Measurements from ENCODE around the gene KIAA1958.

KIAA1958 gene

DNA sequence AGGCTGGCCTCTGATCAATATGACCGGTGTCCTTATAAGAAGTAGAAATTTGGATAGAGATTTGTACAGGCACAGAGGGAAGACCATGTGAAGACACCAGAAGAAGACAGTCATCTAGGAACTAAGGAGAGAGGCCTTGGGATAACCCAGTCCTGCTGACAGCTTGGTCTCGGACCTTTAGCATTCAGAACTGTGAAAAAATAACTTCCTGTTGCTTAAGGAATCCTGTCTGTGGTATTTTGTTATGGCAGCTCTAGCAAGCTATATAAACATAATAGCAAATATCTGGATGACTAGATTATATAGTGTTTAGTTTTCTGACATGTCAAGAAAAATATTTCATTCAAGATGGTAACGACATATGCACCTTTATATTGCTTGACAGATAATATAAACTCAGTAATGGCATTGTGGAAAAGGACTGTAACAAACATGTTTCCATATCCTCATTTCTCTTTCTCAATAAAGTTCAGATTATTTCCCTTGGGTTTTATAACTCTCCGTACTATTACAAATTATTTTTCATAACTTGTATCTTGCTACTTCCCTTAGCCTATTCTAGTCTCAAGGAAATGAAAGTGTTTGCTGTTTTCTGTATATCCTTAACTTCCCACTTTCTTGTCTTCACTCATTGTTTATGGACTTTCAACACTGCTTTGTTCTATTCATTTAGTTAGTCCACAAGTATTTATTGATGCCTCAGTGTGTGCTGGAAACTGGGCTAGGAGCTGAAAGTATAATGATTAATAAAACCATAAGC, 62.4 kb downstream of the KIAA1958 start:
- Histone ChIP-seq H3K27ac (ENCODE audit: low read depth, low read length) (no peak overlapping the region), H3K4me1 (ENCODE audit: insufficient read depth, low read length) (peaks cover 8% of the 10 kb centered on the region), H3K9me3 (ENCODE audit: low read length) (no peaks in the 10 kb centered on the region), H3K9ac (ENCODE audit: low read length) (no peak overlapping the region), H3K36me3 (ENCODE audit: insufficient read depth, low read length) (no peaks in the 10 kb centered on the region), H3K27me3 (ENCODE audit: control insufficient read depth in 1 of 2, insufficient read depth in 2 of 2, low read length in 2 of 2) (no peaks in the 10 kb centered on the region), H3K4me3 (ENCODE audit: low read depth in 1 of 2, low read length in 2 of 2) (no peak overlapping the region)

DNA sequence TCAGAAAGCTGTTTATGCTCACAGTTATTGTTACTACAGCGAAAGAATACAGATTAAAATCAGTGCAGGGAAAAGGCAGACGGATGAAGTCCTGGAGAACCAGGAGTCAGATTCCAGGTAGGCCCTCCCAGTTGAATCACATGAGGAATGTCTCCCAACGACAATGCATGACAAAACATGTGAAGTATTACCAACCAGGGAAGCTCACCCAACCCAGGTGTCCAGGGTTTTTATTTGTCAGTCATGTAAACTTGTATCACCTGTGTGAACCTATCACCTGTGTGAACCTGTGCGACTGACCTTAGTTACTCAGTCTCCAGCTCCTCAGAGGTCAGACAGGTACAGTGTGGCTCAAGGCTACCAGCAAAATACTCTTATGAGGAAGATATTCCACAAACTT, 63.9 kb downstream of the KIAA1958 start:
- Histone ChIP-seq H3K27me3 (ENCODE audit: control insufficient read depth in 1 of 2, insufficient read depth in 2 of 2, low read length in 2 of 2) (no peaks in the 10 kb centered on the region), H3K9ac (ENCODE audit: low read length) (no peak overlapping the region), H3K36me3 (ENCODE audit: insufficient read depth, low read length) (no peaks in the 10 kb centered on the region), H3K4me3 (ENCODE audit: low read depth in 1 of 2, low read length in 2 of 2) (no peak overlapping the region), H3K27ac (ENCODE audit: low read depth, low read length) (no peak overlapping the region), H3K4me1 (ENCODE audit: insufficient read depth, low read length) (peaks cover 8% of the 10 kb centered on the region), H3K9me3 (ENCODE audit: low read length) (no peaks in the 10 kb centered on the region)

DNA sequence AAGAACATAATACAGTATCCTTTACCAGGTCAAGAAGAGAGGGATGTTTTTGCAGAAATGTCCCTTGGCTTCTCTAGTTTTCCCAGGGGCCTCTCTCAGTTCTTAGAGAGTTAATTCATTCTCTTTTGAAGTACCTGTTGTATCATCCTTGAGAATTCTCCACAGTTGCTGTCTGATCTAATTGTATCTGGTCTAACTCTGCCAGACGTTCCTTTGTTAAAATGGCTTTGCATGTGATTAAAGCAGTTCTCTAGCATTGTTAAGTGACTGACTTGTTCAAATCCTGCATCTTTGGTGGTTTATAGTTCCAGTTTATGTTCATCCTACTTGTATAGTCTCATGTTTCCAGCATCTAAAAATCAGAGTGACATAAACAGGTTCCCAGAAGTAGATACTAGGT, 65.0 kb downstream of the KIAA1958 start:
- Histone ChIP-seq H3K4me1 (ENCODE audit: insufficient read depth, low read length) (peaks cover 8% of the 10 kb centered on the region), H3K27ac (ENCODE audit: low read depth, low read length) (no peak overlapping the region), H3K27me3 (ENCODE audit: control insufficient read depth in 1 of 2, insufficient read depth in 2 of 2, low read length in 2 of 2) (no peaks in the 10 kb centered on the region), H3K36me3 (ENCODE audit: insufficient read depth, low read length) (no peaks in the 10 kb centered on the region), H3K9me3 (ENCODE audit: low read length) (no peaks in the 10 kb centered on the region), H3K4me3 (ENCODE audit: low read depth in 1 of 2, low read length in 2 of 2) (no peak overlapping the region), H3K9ac (ENCODE audit: low read length) (no peak overlapping the region)

DNA sequence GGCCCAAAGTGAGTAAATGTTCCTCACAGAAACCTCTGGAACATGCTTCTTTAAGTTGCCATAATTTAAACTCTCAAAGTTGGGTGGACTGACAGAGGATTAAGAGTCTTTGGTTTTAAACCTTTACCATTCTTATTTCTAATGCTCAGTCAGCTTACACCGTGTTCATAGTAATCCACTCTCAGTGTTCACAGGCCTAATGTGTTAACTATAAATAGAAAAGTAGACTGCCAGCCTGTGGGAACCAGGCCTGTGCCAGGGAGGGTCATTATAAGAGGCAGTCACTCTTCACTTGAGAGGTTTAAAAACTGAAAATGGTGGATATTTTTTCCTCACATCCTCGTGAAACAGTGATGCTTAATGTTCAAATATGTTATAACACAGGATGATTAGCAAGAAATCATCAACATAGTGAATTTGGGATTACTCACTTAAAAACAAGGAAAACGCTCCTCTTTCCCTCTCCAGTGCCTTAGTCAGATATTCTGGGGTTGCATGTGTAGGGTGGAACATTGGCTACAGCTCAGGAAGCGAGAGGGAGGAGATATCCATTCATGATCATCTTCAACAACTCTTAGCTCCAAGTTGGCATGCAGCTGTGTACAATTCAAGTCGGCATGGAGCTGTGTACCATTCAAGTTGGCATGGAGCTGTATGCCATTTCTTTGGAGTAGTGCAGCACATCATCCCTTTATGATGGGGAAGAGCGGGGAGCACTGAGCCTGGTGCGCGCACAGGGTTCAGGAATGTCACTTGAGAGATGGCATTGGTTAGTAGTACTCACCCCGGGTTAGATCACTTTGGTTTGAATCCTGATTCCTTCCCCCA, 65.8 kb downstream of the KIAA1958 start:
- no peak overlapping the region for H3K27ac ChIP-seq (ENCODE audit: low read depth, low read length)
- no peaks in the 10 kb centered on the region for H3K27me3 ChIP-seq (ENCODE audit: control insufficient read depth in 1 of 2, insufficient read depth in 2 of 2, low read length in 2 of 2)
- H3K4me3 ChIP-seq (ENCODE audit: low read depth in 1 of 2, low read length in 2 of 2) = no peak overlapping the region
- peaks cover 8% of the 10 kb centered on the region for H3K4me1 ChIP-seq (ENCODE audit: insufficient read depth, low read length)
- no peak overlapping the region for H3K9ac ChIP-seq (ENCODE audit: low read length)
- no peaks in the 10 kb centered on the region for H3K36me3 ChIP-seq (ENCODE audit: insufficient read depth, low read length)
- no peaks in the 10 kb centered on the region for H3K9me3 ChIP-seq (ENCODE audit: low read length)

DNA sequence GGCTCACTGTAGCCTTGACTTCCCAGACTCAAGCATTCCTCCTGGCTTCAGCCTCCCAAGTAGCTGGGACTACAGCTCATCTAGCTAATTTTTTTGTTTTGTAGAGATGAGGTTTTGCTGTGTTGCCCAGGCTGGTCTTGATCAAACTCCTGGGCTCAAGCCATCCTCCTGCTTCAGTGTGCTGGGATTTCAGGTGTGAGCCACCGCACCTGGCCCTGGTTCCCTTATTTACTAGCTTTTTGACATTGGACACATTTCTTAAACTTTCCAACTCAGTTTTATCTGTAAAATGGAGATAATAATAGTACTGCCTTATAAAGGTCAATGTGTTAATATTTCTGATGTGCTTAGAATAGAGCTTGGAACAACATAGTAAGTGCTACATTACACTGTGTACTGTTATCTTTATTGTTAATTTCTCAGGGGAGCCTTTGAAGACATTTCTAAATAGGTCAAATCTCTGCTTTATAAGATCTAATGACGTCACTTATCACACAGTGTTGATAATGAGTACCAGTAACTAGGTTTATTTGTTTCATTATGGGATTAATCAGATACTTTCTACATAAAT, 66.7 kb downstream of the KIAA1958 start:
- Histone ChIP-seq H3K9ac (ENCODE audit: low read length) (no peak overlapping the region), H3K4me3 (ENCODE audit: low read depth in 1 of 2, low read length in 2 of 2) (no peak overlapping the region), H3K4me1 (ENCODE audit: insufficient read depth, low read length) (peaks cover 8% of the 10 kb centered on the region), H3K9me3 (ENCODE audit: low read length) (no peaks in the 10 kb centered on the region), H3K27me3 (ENCODE audit: control insufficient read depth in 1 of 2, insufficient read depth in 2 of 2, low read length in 2 of 2) (no peaks in the 10 kb centered on the region), H3K27ac (ENCODE audit: low read depth, low read length) (no peak overlapping the region), H3K36me3 (ENCODE audit: insufficient read depth, low read length) (no peaks in the 10 kb centered on the region)

DNA sequence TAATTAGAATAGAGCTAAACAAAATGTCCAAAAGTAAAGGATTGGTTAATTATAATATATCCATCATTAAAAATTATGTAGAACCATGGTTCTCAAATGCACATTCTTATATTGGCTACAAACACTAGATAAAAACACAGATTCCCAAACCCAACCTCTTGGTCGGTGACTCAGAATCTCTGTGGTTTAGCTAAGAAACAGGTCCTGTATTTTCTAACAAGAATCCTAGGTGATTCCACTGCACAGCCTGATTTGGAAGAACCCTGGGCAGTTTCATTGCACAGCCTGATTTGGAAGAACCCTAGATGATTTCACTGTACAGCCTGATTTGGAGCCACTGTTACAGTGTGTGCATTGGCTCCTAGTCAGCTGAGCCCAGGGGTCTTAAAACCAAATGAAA, 67.9 kb downstream of the KIAA1958 start:
- no peak overlapping the region for H3K9ac ChIP-seq (ENCODE audit: low read length)
- no peaks in the 10 kb centered on the region for H3K4me1 ChIP-seq (ENCODE audit: insufficient read depth, low read length)
- H3K27me3 ChIP-seq (ENCODE audit: control insufficient read depth in 1 of 2, insufficient read depth in 2 of 2, low read length in 2 of 2) = no peaks in the 10 kb centered on the region
- H3K27ac ChIP-seq (ENCODE audit: low read depth, low read length) = no peak overlapping the region
- H3K36me3 ChIP-seq (ENCODE audit: insufficient read depth, low read length) = no peaks in the 10 kb centered on the region
- H3K9me3 ChIP-seq (ENCODE audit: low read length) = no peaks in the 10 kb centered on the region
- H3K4me3 ChIP-seq (ENCODE audit: low read depth in 1 of 2, low read length in 2 of 2) = no peak overlapping the region

DNA sequence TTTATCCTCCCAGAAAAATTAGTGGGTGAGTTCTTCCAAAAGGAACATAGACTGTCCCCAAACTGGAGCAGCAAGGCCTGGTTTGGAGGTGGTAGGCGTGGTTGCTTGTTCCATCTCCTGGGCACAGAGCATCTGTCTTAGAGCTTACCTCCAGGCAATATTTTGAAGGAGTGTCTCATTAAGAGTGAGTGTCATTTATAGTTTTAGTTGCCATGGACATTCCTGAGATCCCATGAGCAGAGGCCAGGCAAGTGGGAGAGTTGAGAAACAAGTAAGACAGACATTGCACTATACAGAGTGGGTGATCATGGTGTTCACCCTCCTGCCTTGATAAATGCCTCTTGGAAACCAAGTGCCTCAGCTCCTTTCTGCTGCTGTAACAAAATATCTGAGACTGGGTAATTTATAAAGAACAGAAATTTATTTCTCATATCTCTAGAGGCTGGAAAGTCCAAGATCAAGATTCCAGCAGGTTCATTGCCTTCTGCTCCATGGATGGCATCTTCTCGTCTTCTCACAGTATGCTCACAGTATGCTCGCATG, 68.5 kb downstream of the KIAA1958 start:
- H3K36me3 ChIP-seq (ENCODE audit: insufficient read depth, low read length) = no peaks in the 10 kb centered on the region
- H3K9me3 ChIP-seq (ENCODE audit: low read length) = no peaks in the 10 kb centered on the region
- no peak overlapping the region for H3K4me3 ChIP-seq (ENCODE audit: low read depth in 1 of 2, low read length in 2 of 2)
- no peak overlapping the region for H3K9ac ChIP-seq (ENCODE audit: low read length)
- H3K27me3 ChIP-seq (ENCODE audit: control insufficient read depth in 1 of 2, insufficient read depth in 2 of 2, low read length in 2 of 2) = no peaks in the 10 kb centered on the region
- H3K4me1 ChIP-seq (ENCODE audit: insufficient read depth, low read length) = no peaks in the 10 kb centered on the region
- H3K27ac ChIP-seq (ENCODE audit: low read depth, low read length) = no peak overlapping the region

DNA sequence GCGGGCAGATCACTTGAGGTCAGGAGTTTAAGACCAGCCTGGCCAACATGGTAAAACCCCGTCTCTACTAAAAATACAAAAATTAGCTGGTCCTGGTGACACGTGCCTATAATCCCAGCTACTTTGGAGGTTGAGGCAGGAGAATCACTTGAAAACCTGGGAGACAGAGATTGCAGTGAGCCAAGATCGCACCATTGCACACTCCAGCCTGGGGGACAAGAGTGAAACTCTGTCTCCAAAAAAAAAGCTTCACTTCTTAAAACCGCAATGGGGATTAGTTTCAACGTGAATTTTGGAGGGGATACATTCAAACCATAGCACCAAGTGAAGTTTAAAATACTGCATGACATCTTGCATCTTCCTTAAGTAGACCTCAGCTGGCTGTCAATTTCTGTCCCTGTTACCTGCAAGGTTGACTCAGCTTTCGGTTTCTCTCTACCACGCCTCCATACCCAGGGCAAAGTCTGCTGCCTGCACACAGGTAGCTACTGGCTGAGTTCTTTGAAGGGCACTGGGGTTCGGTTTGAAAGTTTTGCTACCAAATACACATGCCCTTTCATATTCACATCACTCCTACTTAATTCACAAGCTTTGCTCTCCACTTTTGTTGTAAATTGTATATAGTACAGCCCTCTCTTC, 69.3 kb downstream of the KIAA1958 start:
- no peak overlapping the region for H3K27ac ChIP-seq (ENCODE audit: low read depth, low read length)
- H3K4me1 ChIP-seq (ENCODE audit: insufficient read depth, low read length) = no peaks in the 10 kb centered on the region
- H3K9me3 ChIP-seq (ENCODE audit: low read length) = no peaks in the 10 kb centered on the region
- no peaks in the 10 kb centered on the region for H3K36me3 ChIP-seq (ENCODE audit: insufficient read depth, low read length)
- no peak overlapping the region for H3K4me3 ChIP-seq (ENCODE audit: low read depth in 1 of 2, low read length in 2 of 2)
- no peaks in the 10 kb centered on the region for H3K27me3 ChIP-seq (ENCODE audit: control insufficient read depth in 1 of 2, insufficient read depth in 2 of 2, low read length in 2 of 2)
- H3K9ac ChIP-seq (ENCODE audit: low read length) = no peak overlapping the region

DNA sequence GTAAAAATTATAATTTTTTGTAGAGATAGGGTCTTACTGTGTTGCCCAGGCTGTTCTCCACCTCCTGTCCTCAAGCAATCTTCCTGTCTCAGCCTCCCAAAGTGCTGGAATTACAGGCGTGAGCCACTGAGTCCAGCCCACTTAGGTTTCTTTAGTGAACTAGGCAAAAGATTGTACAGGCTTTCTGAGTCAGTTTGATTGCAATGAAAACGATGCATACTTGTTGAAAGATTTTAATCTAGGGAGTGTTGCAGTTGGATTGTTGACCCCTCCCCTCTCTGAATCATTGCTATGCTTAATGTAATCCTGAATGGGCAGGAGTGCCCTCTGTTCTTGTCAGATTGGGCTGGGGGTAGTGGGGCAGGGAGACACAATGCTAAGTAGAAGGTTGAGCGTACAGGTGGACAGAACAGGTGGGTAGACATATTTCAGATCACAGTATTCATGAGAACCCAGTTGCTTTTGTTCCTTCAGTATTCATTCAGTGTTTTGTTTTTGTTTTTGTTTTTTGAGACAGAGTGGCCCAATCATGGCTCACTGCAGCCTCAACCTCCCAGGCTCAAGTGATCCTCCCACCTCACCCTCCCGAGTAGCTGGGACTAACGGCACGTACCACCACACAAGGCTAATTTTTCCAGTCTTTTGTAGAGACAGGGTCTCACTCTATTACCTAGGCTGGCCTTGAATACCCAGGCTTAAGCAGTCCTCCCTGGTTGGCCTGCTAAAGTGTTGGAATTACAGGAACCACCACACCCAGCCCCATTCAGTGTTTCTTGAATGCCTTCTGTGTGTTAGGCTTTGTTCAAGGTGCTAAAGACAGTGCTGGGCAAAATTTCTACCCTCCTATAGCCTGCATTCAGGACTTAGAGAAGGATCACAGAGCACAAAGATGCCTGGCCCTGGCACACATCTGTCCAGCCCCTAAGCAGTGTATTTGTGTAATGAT, 70.1 kb downstream of the KIAA1958 start:
- Histone ChIP-seq H3K9ac (ENCODE audit: low read length) (no peak overlapping the region), H3K36me3 (ENCODE audit: insufficient read depth, low read length) (no peaks in the 10 kb centered on the region), H3K4me1 (ENCODE audit: insufficient read depth, low read length) (no peaks in the 10 kb centered on the region), H3K27ac (ENCODE audit: low read depth, low read length) (no peak overlapping the region), H3K27me3 (ENCODE audit: control insufficient read depth in 1 of 2, insufficient read depth in 2 of 2, low read length in 2 of 2) (no peaks in the 10 kb centered on the region), H3K9me3 (ENCODE audit: low read length) (no peaks in the 10 kb centered on the region), H3K4me3 (ENCODE audit: low read depth in 1 of 2, low read length in 2 of 2) (no peak overlapping the region)

DNA sequence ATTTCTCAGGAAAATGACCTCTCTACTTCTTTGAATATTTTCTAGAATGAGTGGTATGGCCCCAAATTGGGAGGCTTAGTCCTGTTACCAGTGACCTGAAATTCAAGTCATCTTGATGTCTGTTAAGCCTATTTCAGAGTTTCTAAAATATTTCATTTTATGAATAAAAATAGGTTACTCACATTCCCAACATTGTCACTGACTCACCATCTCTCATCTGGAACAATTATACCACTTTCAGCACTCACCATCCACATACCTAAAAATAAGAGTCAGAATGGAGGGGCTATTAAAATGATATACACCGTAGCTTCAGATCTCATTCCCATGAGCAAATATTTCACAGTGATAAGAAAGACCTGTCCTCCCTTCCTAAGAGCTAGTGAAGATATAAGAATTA, 71.8 kb downstream of the KIAA1958 start:
- Histone ChIP-seq H3K4me3 (ENCODE audit: low read depth in 1 of 2, low read length in 2 of 2) (no peak overlapping the region), H3K27ac (ENCODE audit: low read depth, low read length) (no peak overlapping the region), H3K9me3 (ENCODE audit: low read length) (no peaks in the 10 kb centered on the region), H3K27me3 (ENCODE audit: control insufficient read depth in 1 of 2, insufficient read depth in 2 of 2, low read length in 2 of 2) (no peaks in the 10 kb centered on the region), H3K36me3 (ENCODE audit: insufficient read depth, low read length) (no peaks in the 10 kb centered on the region), H3K9ac (ENCODE audit: low read length) (no peak overlapping the region), H3K4me1 (ENCODE audit: insufficient read depth, low read length) (no peaks in the 10 kb centered on the region)

Data from muscle layer of colon (tissue), 2 donors.